Measurements from ENCODE around the gene RABGGTA.

DNA sequence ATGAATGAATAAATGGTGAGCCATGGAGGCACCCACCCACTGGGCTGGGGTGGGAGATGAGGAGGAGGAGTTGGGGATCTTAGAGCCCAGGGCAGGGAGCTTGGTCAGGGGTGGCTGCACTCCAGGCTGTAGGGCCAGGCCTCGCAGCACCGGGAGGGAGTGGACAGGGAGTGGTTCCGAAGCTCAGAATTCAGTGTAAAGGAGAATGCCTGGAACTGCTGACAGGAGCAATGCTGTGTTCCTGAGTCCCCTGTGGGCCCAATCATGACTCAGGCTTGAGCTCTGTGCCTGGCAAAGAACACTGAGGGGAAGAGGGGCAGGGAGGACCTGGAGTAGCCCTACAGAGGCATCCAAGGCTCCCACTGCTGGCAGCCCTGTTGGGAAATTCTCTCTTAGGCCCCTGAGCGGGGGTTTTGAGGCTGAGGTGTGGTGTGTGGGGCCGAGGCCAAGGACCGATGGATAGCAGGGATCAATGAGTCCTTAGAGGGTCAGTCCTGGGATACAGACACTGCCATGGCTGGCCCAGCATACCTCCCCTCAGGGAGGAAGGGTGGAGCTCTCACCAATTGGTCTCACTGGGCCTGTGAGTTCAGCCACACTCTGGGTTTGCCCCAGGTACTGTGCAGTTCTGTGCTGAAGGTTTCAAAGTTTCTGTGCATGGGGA, 9.5 kb upstream of the RABGGTA start:
- TF ChIP-seq, protein P1, sequence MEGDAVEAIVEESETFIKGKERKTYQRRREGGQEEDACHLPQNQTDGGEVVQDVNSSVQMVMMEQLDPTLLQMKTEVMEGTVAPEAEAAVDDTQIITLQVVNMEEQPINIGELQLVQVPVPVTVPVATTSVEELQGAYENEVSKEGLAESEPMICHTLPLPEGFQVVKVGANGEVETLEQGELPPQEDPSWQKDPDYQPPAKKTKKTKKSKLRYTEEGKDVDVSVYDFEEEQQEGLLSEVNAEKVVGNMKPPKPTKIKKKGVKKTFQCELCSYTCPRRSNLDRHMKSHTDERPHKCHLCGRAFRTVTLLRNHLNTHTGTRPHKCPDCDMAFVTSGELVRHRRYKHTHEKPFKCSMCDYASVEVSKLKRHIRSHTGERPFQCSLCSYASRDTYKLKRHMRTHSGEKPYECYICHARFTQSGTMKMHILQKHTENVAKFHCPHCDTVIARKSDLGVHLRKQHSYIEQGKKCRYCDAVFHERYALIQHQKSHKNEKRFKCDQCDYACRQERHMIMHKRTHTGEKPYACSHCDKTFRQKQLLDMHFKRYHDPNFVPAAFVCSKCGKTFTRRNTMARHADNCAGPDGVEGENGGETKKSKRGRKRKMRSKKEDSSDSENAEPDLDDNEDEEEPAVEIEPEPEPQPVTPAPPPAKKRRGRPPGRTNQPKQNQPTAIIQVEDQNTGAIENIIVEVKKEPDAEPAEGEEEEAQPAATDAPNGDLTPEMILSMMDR (IDR thresholded peaks at IDR 0.05; ENCODE audit: low read length), result no peak
- no peak for TF ChIP-seq EZH2 (IDR thresholded peaks at IDR 0.05; ENCODE audit: borderline replicate concordance, low read length)

Measured in OCI-LY1 (cell line).